Retina (tissue), 1 donor: Measurements from ENCODE around the gene IRF6.
"Not testable (repeated sequence)": the region's sequence is repeated elsewhere in the genome, so short reads cannot be mapped to it uniquely, and the experiment has no call there.

ENCODE experiments used
- DNase-seq: peaks from one replicate; pipeline ENCODE4 v3.0.0-alpha.2; 2016

The IRF6 gene

GRCh38 chr1:209822706-209823105 lies 16.8 kb upstream of the IRF6 start:
- no peak for DNase-seq

- DNase-seq = no peak
These were observed 15.0 kb upstream of the IRF6 start for GRCh38 chr1:209820986-209821385.

- DNase-seq = no peak
These were observed 13.1 kb upstream of the IRF6 start for GRCh38 chr1:209819058-209819457.

GRCh38 chr1:209817691-209818090 lies 11.7 kb upstream of the IRF6 start:
- no peak for DNase-seq

GRCh38 chr1:209816923-209817322 lies 11.0 kb upstream of the IRF6 start:
- DNase-seq = no peak

GRCh38 chr1:209815931-209816341 lies 10.0 kb upstream of the IRF6 start:
- no peak for DNase-seq

GRCh38 chr1:209815490-209815889 lies 9.5 kb upstream of the IRF6 start:
- DNase-seq = no peak

- no peak for DNase-seq
These were observed 8.0 kb upstream of the IRF6 start for GRCh38 chr1:209813902-209814301.

DNA sequence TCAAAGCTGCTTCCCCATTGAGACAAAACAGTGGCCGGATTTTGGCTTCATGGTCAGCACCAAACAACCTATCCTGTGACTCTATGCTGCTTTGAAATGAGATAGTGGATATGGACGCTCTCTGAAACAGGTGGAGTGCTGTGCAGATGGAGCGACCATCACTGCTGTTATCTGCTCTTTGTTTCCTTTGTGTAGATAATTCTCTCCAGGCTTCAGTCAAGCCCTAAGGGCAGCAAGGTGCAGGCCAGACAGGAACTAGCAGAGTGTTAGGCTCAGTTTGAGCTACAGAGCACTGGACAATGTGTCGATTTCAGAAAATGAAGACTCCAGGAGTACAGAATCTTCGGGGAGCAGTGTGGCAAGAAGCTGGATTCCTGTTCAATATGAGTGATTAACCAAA lies 4.8 kb upstream of the IRF6 start:
- DNase-seq = no peak

DNA sequence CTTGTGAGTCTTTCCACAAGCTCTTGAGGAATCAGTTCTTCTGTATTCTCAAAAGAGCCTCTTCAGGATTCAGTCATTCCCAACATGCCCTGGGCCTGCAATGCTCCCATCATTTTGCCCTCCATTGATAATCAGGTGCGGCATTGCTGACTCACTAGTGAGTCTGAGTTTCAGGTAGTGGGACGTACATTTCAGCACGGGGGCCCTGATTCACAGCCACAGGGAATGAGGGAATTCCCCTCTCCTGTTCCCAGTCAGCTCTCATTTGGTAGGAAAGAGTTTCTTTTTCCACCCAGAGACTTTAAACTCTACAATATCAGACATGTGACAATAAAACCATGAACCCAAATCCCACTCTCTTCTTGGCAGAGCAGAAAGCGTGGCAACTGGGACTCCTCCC lies 3.7 kb upstream of the IRF6 start:
- DNase-seq = no peak

GRCh38 chr1:209808059-209808581 lies 2.2 kb upstream of the IRF6 start:
- DNase-seq = no peak

GRCh38 chr1:209807509-209807908 lies 1.6 kb upstream of the IRF6 start:
- no peak for DNase-seq

- no peak for DNase-seq
These were observed 581 bp downstream of the IRF6 start for GRCh38 chr1:209805341-209805781.

- no peak for DNase-seq
These were observed 2.4 kb downstream of the IRF6 start for GRCh38 chr1:209803568-209803967.

- DNase-seq = no peak
These were observed 3.2 kb downstream of the IRF6 start for GRCh38 chr1:209802780-209803152.

GRCh38 chr1:209802117-209802779 lies 3.7 kb downstream of the IRF6 start:
- DNase-seq = no peak

DNA sequence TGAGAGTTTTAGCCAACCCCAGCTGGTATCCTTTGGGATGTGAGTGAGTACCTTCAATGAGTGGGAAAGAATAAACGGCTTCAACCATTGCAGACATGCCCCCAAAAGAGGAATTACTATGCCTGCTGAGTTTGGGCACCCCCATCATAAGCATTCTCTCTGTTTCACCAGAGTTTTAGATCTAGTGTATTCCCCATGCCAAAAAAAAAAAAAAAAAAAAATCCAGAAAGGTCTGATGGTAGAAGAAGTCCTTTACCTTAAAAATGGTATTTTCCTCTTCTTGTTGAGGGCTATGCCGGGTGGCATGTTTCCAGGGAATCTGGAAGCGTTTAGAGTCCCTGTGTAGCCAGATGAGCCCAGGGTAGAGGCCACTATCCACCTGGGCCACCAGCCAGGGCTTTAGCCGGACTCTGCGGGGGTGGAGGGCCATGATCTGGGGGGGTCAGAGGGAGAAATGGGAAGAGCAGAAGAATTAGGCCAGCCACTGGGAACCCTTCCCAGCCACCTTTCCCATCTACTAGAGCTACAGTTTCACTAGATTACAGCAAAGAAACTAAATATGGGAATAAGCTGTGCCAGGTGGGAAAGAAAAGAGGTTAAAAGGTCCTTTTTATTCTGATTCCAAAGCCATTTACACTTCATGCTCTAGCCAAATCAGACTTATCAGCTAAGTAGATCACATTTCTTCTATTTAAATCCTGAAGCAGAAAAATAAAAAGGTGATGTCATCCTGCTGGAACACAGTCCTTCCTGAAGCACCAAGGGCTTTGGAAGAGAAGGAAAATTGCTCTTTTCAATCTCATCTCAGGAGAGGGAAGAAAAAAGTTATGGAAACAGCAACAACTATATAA lies 4.7 kb downstream of the IRF6 start:
- no peak for DNase-seq

GRCh38 chr1:209797978-209798639 lies 7.8 kb downstream of the IRF6 start:
- no peak for DNase-seq

- DNase-seq = not testable (repeated sequence)
These were observed 12.2 kb downstream of the IRF6 start for GRCh38 chr1:209793711-209794110.

DNA sequence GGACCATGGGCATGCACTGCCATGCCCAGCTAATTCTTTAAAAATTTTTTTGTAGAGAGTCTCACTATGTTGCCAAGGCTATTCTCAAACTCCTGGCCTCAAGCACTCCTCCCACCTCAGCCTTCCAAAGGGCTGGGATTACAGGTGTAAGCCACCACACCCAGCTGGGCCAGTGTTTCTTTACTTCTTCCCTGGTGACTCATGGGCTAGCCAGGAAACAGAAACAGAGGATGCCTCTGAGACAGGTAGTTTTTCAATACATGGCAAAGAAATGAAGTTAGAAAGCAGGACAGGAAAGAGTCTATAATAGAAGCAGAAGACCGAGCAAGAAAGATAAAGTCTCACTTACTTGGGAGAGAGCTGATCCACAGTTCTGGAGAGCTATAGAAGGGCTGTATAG lies 14.0 kb downstream of the IRF6 start:
- DNase-seq = no peak

DNA sequence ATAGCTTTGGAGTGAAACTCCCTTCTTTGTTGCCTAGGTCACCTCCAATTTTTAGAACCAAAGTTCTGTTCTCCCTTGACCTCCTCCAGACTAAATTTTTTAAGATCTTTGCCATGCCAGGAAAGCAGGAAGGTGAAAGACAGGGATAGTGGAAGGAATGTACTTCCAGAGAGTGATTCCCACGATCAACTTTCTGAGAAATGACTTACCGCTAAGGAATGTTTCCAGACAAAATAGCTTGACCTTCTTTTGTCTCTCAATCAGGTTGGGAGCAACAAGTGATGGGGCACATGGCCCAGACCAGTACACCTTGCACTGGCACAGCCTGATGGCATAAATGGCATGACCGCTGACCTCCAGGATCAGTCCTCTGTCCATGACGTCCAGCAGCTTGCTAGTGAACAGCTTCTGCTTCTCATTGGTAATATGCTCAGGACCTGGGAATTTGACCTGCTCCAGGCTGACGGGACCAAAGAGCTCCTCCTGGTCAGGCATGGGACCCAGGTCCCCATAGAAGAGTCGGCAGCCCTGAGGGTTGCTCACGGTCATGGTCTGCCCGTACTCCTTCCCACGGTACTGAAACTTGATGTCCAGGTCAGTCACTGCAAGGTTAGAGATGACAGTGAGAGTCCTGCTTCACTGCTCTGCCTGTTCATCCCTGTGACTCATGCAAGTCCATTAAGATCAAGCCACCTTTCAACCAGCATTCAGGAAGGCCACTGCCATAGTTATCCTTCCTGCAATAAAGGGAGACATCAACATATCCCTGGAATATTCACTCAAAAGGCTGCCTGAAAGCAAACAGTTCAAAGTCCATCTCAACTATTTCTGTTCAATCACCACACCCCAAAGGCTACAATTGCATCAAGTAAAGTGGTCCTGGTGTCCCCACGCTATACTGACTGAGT lies 15.4 kb downstream of the IRF6 start:
- DNase-seq = no peak

DNA sequence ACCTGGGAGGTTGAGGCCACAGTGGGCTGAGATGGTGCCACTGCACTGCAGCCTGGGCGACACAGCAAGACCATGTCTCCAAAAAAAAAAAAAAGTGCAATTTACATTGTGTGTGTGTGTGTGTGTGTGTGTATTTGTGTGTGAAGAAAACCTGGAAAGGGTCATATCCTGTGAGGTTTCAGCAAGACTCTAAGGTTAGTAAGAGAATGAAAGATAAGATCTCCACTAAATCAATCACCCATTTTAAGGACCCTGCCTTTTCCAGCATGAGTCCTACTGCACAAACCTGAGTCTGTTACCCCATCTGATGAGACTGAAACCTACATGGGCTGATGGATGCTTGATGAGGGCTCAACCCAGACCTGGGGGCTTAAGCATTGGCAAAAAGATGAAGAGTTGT lies 16.7 kb downstream of the IRF6 start:
- DNase-seq = no peak

DNA sequence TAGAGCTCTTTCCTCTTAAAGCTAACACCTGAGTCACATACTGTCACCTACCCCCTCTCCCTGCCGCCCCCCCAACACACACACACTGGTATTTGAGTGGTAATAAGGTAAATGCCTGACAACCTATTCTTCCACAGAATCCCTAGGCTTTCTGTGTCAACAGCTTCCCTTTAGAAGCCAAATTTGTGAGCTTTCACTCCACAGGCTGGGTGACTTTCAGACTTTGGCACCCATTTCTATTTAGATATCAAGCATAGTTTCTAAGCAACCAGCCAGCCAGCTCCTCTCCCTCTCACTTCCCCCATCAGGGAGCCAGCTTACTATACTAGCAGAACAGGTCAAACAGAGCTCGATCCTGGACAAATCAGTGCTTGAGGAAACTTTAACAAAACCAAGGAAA lies 18.4 kb downstream of the IRF6 start:
- DNase-seq = no peak
